T-cell (primary cell): ENCODE measurements around the gene PRDM16. TPM values are rescaled to one million over a fixed set of nuclear protein-coding genes. Genes with fewer than 3 reads are reported as not detected.
A peak's percentile ranks its signal among the peaks of the same experiment; 100 is the strongest.

ENCODE experiments used
- ATAC-seq, 4 experiments: fragments of 200-7000 bp in 3 of 4; fragments of 150-1000 bp in 1 of 4; cut with Tn5 transposase; replicated peaks in 1 of 4; 1 replicate in 3 of 4; 2 replicates in 1 of 4; pipeline ENCODE4 v1.10.0; 2021; ENCODE audit warnings: moderate library complexity in 3 of 4, mild to moderate bottlenecking in 2 of 4, moderate number of reproducible peaks in 1 of 4
- CTCF ChIA-PET, 2 donors: fragments of 300-600 bp; sonication (Branson Sonifier 250); formaldehyde crosslinking; loops; one replicate each; lab custom pipeline; 2022; ENCODE audit warnings: antibody characterized with exemption in 2 of 2; lab: Charles Lee
- POLR2A ChIA-PET, 2 donors: fragments of 300-600 bp; sonication (Branson Sonifier 250); formaldehyde crosslinking; loops; one replicate each; lab custom pipeline; 2022; ENCODE audit warnings: antibody characterized with exemption in 2 of 2; lab: Charles Lee
- DNase-seq, 35 experiments: peaks; one replicate each; pipeline versions ENCODE4 v3.0.0 to v3.0.0-alpha.2; 2013 to 2023
- H3K27ac ChIP-seq: one replicate; pipeline ENCODE4 v1.5.1; 2013; ENCODE audit warnings: low read length
- H3K27me3 ChIP-seq, 2 experiments: replicated peaks in 1 of 2; 1 replicate in 1 of 2; 2 replicates in 1 of 2; pipeline versions ENCODE4 v1.6.1 to v1.7.0; 2013; ENCODE audit warnings: low read length in 1 of 2, mixed read lengths in 1 of 2; ENCODE audit not compliant: control insufficient read depth in 2 of 2, insufficient read depth in 2 of 2; ENCODE audit errors: extremely low read depth in 1 of 2
- H3K36me3 ChIP-seq, 2 donors: 1 replicate in 1 of 2; 2 replicates in 1 of 2; pipeline versions ENCODE4 v1.6.1 to v1.7.0; 2013; ENCODE audit warnings: low read length in 1 of 2; ENCODE audit not compliant: control insufficient read depth in 2 of 2, insufficient read depth in 1 of 2; ENCODE audit errors: extremely low read depth in 1 of 2
- H3K4me1 ChIP-seq, 2 experiments: 1 replicate in 1 of 2; 2 replicates in 1 of 2; pipeline versions ENCODE4 v1.6.1 to v1.7.0; 2013; ENCODE audit warnings: low read length in 2 of 2, mixed read lengths in 1 of 2; ENCODE audit not compliant: insufficient read depth in 2 of 2, control insufficient read depth in 1 of 2; ENCODE audit errors: extremely low read depth in 1 of 2
- H3K4me3 ChIP-seq, 2 donors: 1 replicate in 1 of 2; 2 replicates in 1 of 2; pipeline versions ENCODE4 v1.5.1 to v1.7.0; 2013; ENCODE audit warnings: mild to moderate bottlenecking in 2 of 2, low read length in 1 of 2, moderate library complexity in 1 of 2; ENCODE audit not compliant: control insufficient read depth in 1 of 2; ENCODE audit errors: extremely low read depth in 1 of 2
- H3K9me3 ChIP-seq: 2 replicates; pipeline ENCODE4 v1.7.0; 2013
- H3K27ac Mint-ChIP-seq, 2 donors: one replicate each; pipeline ENCODE4 v1.8.0; 2020 to 2021; ENCODE audit warnings: mild to moderate bottlenecking in 2 of 2, mixed read lengths in 2 of 2
- H3K27me3 Mint-ChIP-seq, 2 donors: one replicate each; pipeline ENCODE4 v1.8.0; 2021 to 2022; ENCODE audit warnings: mixed read lengths in 2 of 2
- H3K36me3 Mint-ChIP-seq: one replicate; pipeline ENCODE4 v1.8.0; 2021; ENCODE audit warnings: mixed read lengths
- H3K4me1 Mint-ChIP-seq, 3 donors: one replicate each; pipeline ENCODE4 v1.8.0; 2020 to 2022; ENCODE audit warnings: mixed read lengths in 3 of 3, mild to moderate bottlenecking in 1 of 3
- H3K4me3 Mint-ChIP-seq, 3 donors: one replicate each; pipeline ENCODE4 v1.8.0; 2020 to 2022; ENCODE audit warnings: mild to moderate bottlenecking in 3 of 3, mixed read lengths in 3 of 3, moderate library complexity in 3 of 3
- H3K9me3 Mint-ChIP-seq, 3 donors: one replicate each; pipeline ENCODE4 v1.8.0; 2020 to 2022; ENCODE audit warnings: mixed read lengths in 3 of 3
- WGBS: methylation state at CpG from one replicate; pipeline ENCODE4 v1.1.5; 2013; ENCODE audit warnings: missing lambda C conversion rate; ENCODE audit not compliant: insufficient coverage; 5-methylcytosine and 5-hydroxymethylcytosine counted together
- total RNA-seq, 35 experiments: library from RNA in 6 of 35; stranded (reverse) in 6 of 35; fragments of 120-200 nt in 1 of 35; gene quantifications; one replicate each; pipeline versions ENCODE4 v1.2.1 to v1.2.4 and lab custom pipeline; 2013 to 2026

The PRDM16 gene
- total RNA-seq, 5 donors from 2014 or later (not counting 1 experiment from before 2014, with no cell fraction given), result 0.15 to 0.70 (median 0.24) TPM; not detected in 1

GRCh38 chr1:3481046-3481445, 412.0 kb downstream of the PRDM16 start:
- peaks cover 0 to 2% (median 0%) of the 10 kb centered on the region in 3 donors for H3K4me1 Mint-ChIP-seq
- H3K36me3 Mint-ChIP-seq, result no peaks in the 10 kb centered on the region
- no peaks in the 10 kb centered on the region for H3K9me3 Mint-ChIP-seq
- H3K27ac ChIP-seq, result no peak overlapping the region
- DNase-seq (no peak), ATAC-seq (no peak)
- H3K4me3 Mint-ChIP-seq, result no peak overlapping the region
- CTCF ChIA-PET, result no interaction called here
- H3K36me3 ChIP-seq, result no peaks in the 10 kb centered on the region
- H3K4me3 ChIP-seq, result no peak overlapping the region
- no peaks in the 10 kb centered on the region for H3K9me3 ChIP-seq
- H3K4me1 ChIP-seq, result no peaks in the 10 kb centered on the region
- peaks cover 0 to 43% of the 10 kb centered on the region in 2 experiments for H3K27me3 ChIP-seq
- H3K27me3 Mint-ChIP-seq, result no peaks in the 10 kb centered on the region
- WGBS, result 62% methylated on average over 14 of the region's 15 CpGs
- POLR2A ChIA-PET, result no interaction called here
- no peak overlapping the region for H3K27ac Mint-ChIP-seq

- peaks cover 0 to 2% (median 0%) of the 10 kb centered on the region in 3 donors for H3K4me1 Mint-ChIP-seq
- H3K36me3 Mint-ChIP-seq, result no peaks in the 10 kb centered on the region
- no peaks in the 10 kb centered on the region for H3K27me3 Mint-ChIP-seq
- Histone ChIP-seq H3K4me3 (no peak overlapping the region), H3K27ac (no peak overlapping the region), H3K36me3 (no peaks in the 10 kb centered on the region), H3K4me1 (no peaks in the 10 kb centered on the region), H3K9me3 (no peaks in the 10 kb centered on the region), H3K27me3 (peaks cover 0 to 38% of the 10 kb centered on the region in 2 experiments)
- DNase-seq (no peak), ATAC-seq (no peak)
- 74% methylated on average over 20 of the region's 20 CpGs for WGBS
- H3K27ac Mint-ChIP-seq, result no peak overlapping the region
- H3K9me3 Mint-ChIP-seq, result no peaks in the 10 kb centered on the region
- H3K4me3 Mint-ChIP-seq, result no peak overlapping the region
- CTCF ChIA-PET, result interaction anchor here in 1 of 2 donors (0.5 kb wide), 1 partner anchor 12 kb away, joined by 4 read pairs; no protein-coding TSS in a partner anchor
- POLR2A ChIA-PET, result no interaction called here
Observed at GRCh38 chr1:3481836-3482375, 412.9 kb downstream of the PRDM16 start.

- DNase-seq (no peak), ATAC-seq (peak in 2 of 4 experiments; percentile 29 to 31)
- Mint-ChIP-seq H3K4me3 (no peak overlapping the region), H3K27me3 (no peaks in the 10 kb centered on the region), H3K4me1 (peaks cover 0 to 2% (median 0%) of the 10 kb centered on the region in 3 donors), H3K27ac (no peak overlapping the region), H3K9me3 (peaks cover 0 to 4% (median 2%) of the 10 kb centered on the region in 3 donors), H3K36me3 (no peaks in the 10 kb centered on the region)
- CTCF ChIA-PET, result no interaction called here
- POLR2A ChIA-PET, result no interaction called here
- H3K4me1 ChIP-seq, result no peaks in the 10 kb centered on the region
- peaks cover 0 to 36% of the 10 kb centered on the region in 2 experiments for H3K27me3 ChIP-seq
- no peak overlapping the region for H3K4me3 ChIP-seq
- no peaks in the 10 kb centered on the region for H3K36me3 ChIP-seq
- no peak overlapping the region for H3K27ac ChIP-seq
- 38% methylated on average over 18 of the region's 18 CpGs for WGBS
- H3K9me3 ChIP-seq, result no peaks in the 10 kb centered on the region
Observed at GRCh38 chr1:3482378-3482849, 413.4 kb downstream of the PRDM16 start.

GRCh38 chr1:3483380-3483779, 414.4 kb downstream of the PRDM16 start:
- Histone ChIP-seq H3K36me3 (no peaks in the 10 kb centered on the region), H3K4me1 (no peaks in the 10 kb centered on the region), H3K27ac (no peak overlapping the region), H3K9me3 (no peaks in the 10 kb centered on the region), H3K27me3 (peaks cover 0 to 32% of the 10 kb centered on the region in 2 experiments), H3K4me3 (no peak overlapping the region)
- ChIA-PET POLR2A (no interaction called here), CTCF (no interaction called here)
- WGBS, result 66% methylated on average over 13 of the region's 14 CpGs
- Mint-ChIP-seq H3K27ac (no peak overlapping the region), H3K4me3 (no peak overlapping the region), H3K36me3 (no peaks in the 10 kb centered on the region), H3K27me3 (no peaks in the 10 kb centered on the region), H3K4me1 (peaks cover 0 to 2% (median 0%) of the 10 kb centered on the region in 3 donors), H3K9me3 (peaks cover 0 to 10% (median 7%) of the 10 kb centered on the region in 3 donors)
- DNase-seq (no peak), ATAC-seq (no peak)

GRCh38 chr1:3483801-3484444, 414.9 kb downstream of the PRDM16 start:
- peak in 3 of 4 experiments; percentile 36 to 46 (median 42) for ATAC-seq
- Histone ChIP-seq H3K36me3 (no peaks in the 10 kb centered on the region), H3K9me3 (no peaks in the 10 kb centered on the region), H3K27ac (no peak overlapping the region), H3K27me3 (peaks cover 0 to 32% of the 10 kb centered on the region in 2 experiments), H3K4me1 (no peaks in the 10 kb centered on the region), H3K4me3 (no peak overlapping the region)
- no peak overlapping the region for H3K4me3 Mint-ChIP-seq
- peak in 17 of 35 experiments; percentile 7 to 43 (median 26) for DNase-seq
- H3K9me3 Mint-ChIP-seq, result peaks cover 0 to 15% (median 12%) of the 10 kb centered on the region in 3 donors
- H3K4me1 Mint-ChIP-seq, result peaks cover 0 to 2% (median 0%) of the 10 kb centered on the region in 3 donors
- H3K36me3 Mint-ChIP-seq, result peaks cover 4% of the 10 kb centered on the region
- ChIA-PET CTCF (interaction anchor here (0.6 to 0.7 kb wide), 3 partner anchors 31 to 1372 kb away, joined by 3 read pairs; no protein-coding TSS in a partner anchor), POLR2A (no interaction called here)
- 34% methylated on average over 19 of the region's 31 CpGs for WGBS
- no peak overlapping the region for H3K27ac Mint-ChIP-seq
- no peaks in the 10 kb centered on the region for H3K27me3 Mint-ChIP-seq

- DNase-seq, result no peak
- WGBS, result 83% methylated on average over 12 of the region's 14 CpGs
- H3K4me3 ChIP-seq, result no peak overlapping the region
- H3K36me3 ChIP-seq, result peaks cover 0 to 4% of the 10 kb centered on the region in 2 donors
- CTCF ChIA-PET, result interaction anchor here in 1 of 2 donors (2.5 kb wide), 1 partner anchor 32 kb away, joined by 6 read pairs; no protein-coding TSS in a partner anchor
- H3K4me1 ChIP-seq, result no peaks in the 10 kb centered on the region
- H3K36me3 Mint-ChIP-seq, result peaks cover 8% of the 10 kb centered on the region
- no peaks in the 10 kb centered on the region for H3K9me3 ChIP-seq
- H3K9me3 Mint-ChIP-seq, result peaks cover 0 to 18% (median 14%) of the 10 kb centered on the region in 3 donors
- no peak for ATAC-seq
- peaks cover 0 to 2% (median 0%) of the 10 kb centered on the region in 3 donors for H3K4me1 Mint-ChIP-seq
- POLR2A ChIA-PET, result no interaction called here
- H3K4me3 Mint-ChIP-seq, result no peak overlapping the region
- H3K27me3 ChIP-seq, result peaks cover 0 to 32% of the 10 kb centered on the region in 2 experiments
- no peak overlapping the region for H3K27ac Mint-ChIP-seq
- H3K27ac ChIP-seq, result no peak overlapping the region
- H3K27me3 Mint-ChIP-seq, result no peaks in the 10 kb centered on the region
Observed at GRCh38 chr1:3485016-3485415, 416.0 kb downstream of the PRDM16 start.
